Panc1 (cell line): ENCODE data around the gene ITPRIPL1. TPM values are rescaled to one million over a fixed set of nuclear protein-coding genes. Genes with fewer than 3 reads are reported as not detected.

Source experiments
- ATAC-seq: fragments of 200-7000 bp; cut with Tn5 transposase; 2 replicates; pipeline ENCODE4 v1.9.1; 2020; ENCODE audit warnings: mild to moderate bottlenecking, moderate library complexity
- BruUV-seq: library from RNA; stranded (reverse); fragments of 400-500 nt; replicated peaks from 2 replicates; lab custom pipeline; 2021; lab: Mats Ljungman, UMichigan
- CTCF ChIA-PET: fragments of 300-600 bp; sonication (Branson Sonifier 250); formaldehyde crosslinking; loops from one replicate; lab custom pipeline; 2022; ENCODE audit warnings: antibody characterized with exemption; lab: Charles Lee
- POLR2A ChIA-PET: fragments of 300-600 bp; sonication (Branson Sonifier 250); formaldehyde crosslinking; loops from one replicate; lab custom pipeline; 2022; ENCODE audit warnings: antibody characterized with exemption; lab: Charles Lee
- DNase-seq: peaks from one replicate; pipeline ENCODE4 v3.0.0-alpha.2; 2010; ENCODE audit warnings: low read depth, low spot score
- H3K27ac ChIP-seq: 2 replicates; pipeline ENCODE4 v1.5.1; 2011; ENCODE audit warnings: mild to moderate bottlenecking, low read length, inconsistent platforms
- H3K27me3 ChIP-seq: fragments of 200-500 bp; sonication (Bioruptor generic); 2 replicates; pipeline ENCODE4 v1.6.0; 2014; ENCODE audit warnings: low read length, inconsistent platforms; ENCODE audit not compliant: control insufficient read depth, insufficient read depth
- H3K36me3 ChIP-seq: fragments of 200-500 bp; sonication (Bioruptor generic); 2 replicates; pipeline ENCODE4 v1.5.1; 2014; ENCODE audit warnings: inconsistent platforms, mild to moderate bottlenecking, low read length, moderate library complexity; ENCODE audit not compliant: control insufficient read depth, insufficient read depth
- H3K4me1 ChIP-seq: 2 replicates; pipeline ENCODE4 v1.5.1; 2011; ENCODE audit warnings: inconsistent platforms, mild to moderate bottlenecking, low read length, moderate library complexity; ENCODE audit not compliant: control insufficient read depth, insufficient read depth
- H3K4me3 ChIP-seq, 2 experiments: 2 replicates each; pipeline ENCODE4 v1.5.1; 2011 to 2012; ENCODE audit warnings: low read depth in 2 of 2, low read length in 2 of 2, mild to moderate bottlenecking in 2 of 2, inconsistent platforms in 1 of 2, moderate library complexity in 1 of 2
- H3K9me3 ChIP-seq: fragments of 200-500 bp; sonication (Bioruptor generic); 2 replicates; pipeline ENCODE4 v1.5.1; 2014; ENCODE audit warnings: low read depth, mild to moderate bottlenecking, inconsistent platforms, low read length, moderate library complexity; ENCODE audit not compliant: control insufficient read depth, insufficient read depth
- CTCF ChIP-seq: fragments of 450-650 bp; IDR thresholded peaks from 2 replicates; pipeline ENCODE4 v1.5.1; 2017; ENCODE audit warnings: mild to moderate bottlenecking
- POLR2AphosphoS5 ChIP-seq: IDR thresholded peaks from 2 replicates; pipeline ENCODE4 v1.6.1; 2012; ENCODE audit warnings: mild to moderate bottlenecking, low read depth, low read length, moderate library complexity
- REST ChIP-seq, 2 experiments: IDR thresholded peaks; 2 replicates each; pipeline ENCODE4 v1.6.1; 2011 to 2012; ENCODE audit warnings: low read depth in 2 of 2, control low read depth in 1 of 2, low read length in 1 of 2, mild to moderate bottlenecking in 1 of 2, moderate library complexity in 1 of 2; ENCODE audit not compliant: insufficient read depth in 1 of 2
- SIN3A ChIP-seq: IDR thresholded peaks from 2 replicates; pipeline ENCODE4 v1.6.1; 2012; ENCODE audit warnings: low read depth, mild to moderate bottlenecking, low read length, moderate library complexity, borderline replicate concordance; ENCODE audit not compliant: insufficient read depth
- TCF7L2 ChIP-seq: IDR thresholded peaks from 2 replicates; pipeline ENCODE4 v1.6.1; 2011; ENCODE audit warnings: mild to moderate bottlenecking, low read depth, low read length, inconsistent platforms
- in situ Hi-C: cut with HindIII; loops from 2 replicates; pipeline ENCODE4 v1.10.0; 2016; ENCODE audit warnings: low sequenced_read_pairs, low pct_unique_long_range_greater_than_20kb
- intact Hi-C: fragments of 100-400 bp; cut with micrococcal nuclease; formaldehyde crosslinking; loops from one replicate; pipeline ENCODE4 v1.10.0; 2022; ENCODE audit not compliant: unreplicated experiment
- total RNA-seq: library from RNA; stranded (reverse); gene quantifications from one replicate; pipeline ENCODE4 v1.2.1, GENCODE V29; 2021; ENCODE audit not compliant: unreplicated experiment

The ITPRIPL1 gene
- total RNA-seq, 1 experiment from 2014 or later = 12.2 TPM

- POLR2A ChIA-PET = no interaction called here
- intact Hi-C loops = no loop called here
- peaks cover 43% of the 10 kb centered on the region for H3K36me3 ChIP-seq
- in situ Hi-C loops = no loop called here
- H3K4me1 ChIP-seq = peaks cover 21% of the 10 kb centered on the region
- H3K4me3 ChIP-seq = peak within 1 kb of the TSS; percentile 94 to 99
- ATAC-seq (peak; percentile 99), DNase-seq (no peak)
- H3K9me3 ChIP-seq = no peaks in the 10 kb centered on the region
- CTCF ChIA-PET = interaction anchor here (0.6 to 0.7 kb wide), 2 partner anchors 11 to 16 kb away, joined by 3 to 4 read pairs; no protein-coding TSS in a partner anchor
- H3K27ac ChIP-seq = peak within 1 kb of the TSS; percentile 98
- no TSS peak for BruUV-seq
- H3K27me3 ChIP-seq = no peaks in the 10 kb centered on the region
- TF ChIP-seq CTCF = no peak
- TF ChIP-seq POLR2AphosphoS5 = peak; percentile 96
- 0 out of 2 replicates have a peak, but pooled peaks have one; percentile 9 for TF ChIP-seq TCF7L2
- TF ChIP-seq SIN3A = peak; percentile 97
- TF ChIP-seq REST (IDR thresholded peaks at IDR 0.05; ENCODE audit: insufficient read depth in 1 of 2, low read depth in 2 of 2, low read length in 1 of 2) = 0 out of 4 replicates have a peak, but pooled peaks of 1 of the 2 experiments have one; percentile 11
Observed at GRCh38 chr2:96305091-96305978, 19.8 kb upstream of the ITPRIPL1 start, which contains the start of gene SNRNP200. Gene SNRNP200 (minus strand): TSS chr2:96305546. CDS start chr2:96305437, 109 bp downstream.

- Histone ChIP-seq H3K4me1 (peaks cover 21% of the 10 kb centered on the region), H3K27me3 (no peaks in the 10 kb centered on the region), H3K4me3 (peak overlapping the region; percentile 94 to 99), H3K9me3 (no peaks in the 10 kb centered on the region), H3K27ac (peak overlapping the region; percentile 98), H3K36me3 (peaks cover 40% of the 10 kb centered on the region)
- DNase-seq = no peak
- POLR2A ChIA-PET = no interaction called here
- in situ Hi-C loops = no loop called here
- TF ChIP-seq REST (IDR thresholded peaks at IDR 0.05; ENCODE audit: insufficient read depth in 1 of 2, low read depth in 2 of 2, low read length in 1 of 2) (no peak), CTCF (no peak), POLR2AphosphoS5 (no peak), TCF7L2 (no peak), SIN3A (no peak)
- BruUV-seq = TSS peak; percentile 98
- 0 out of 2 replicates have a peak, but pooled peaks have one; percentile 4 for ATAC-seq
- CTCF ChIA-PET = interaction anchor here (0.6 kb wide), 1 partner anchor 12 kb away, joined by 4 read pairs; no protein-coding TSS in a partner anchor
- intact Hi-C loops = no loop called here
Observed at GRCh38 chr2:96305979-96306308, 19.2 kb upstream of the ITPRIPL1 start.
